ENCODE measurements around the gene PRUNE2. TPM values are rescaled to one million over a fixed set of nuclear protein-coding genes. Genes with fewer than 3 reads are reported as not detected.

The PRUNE2 gene
- total RNA-seq, 1 experiment from 2014 or later = 0.59 TPM

DNA sequence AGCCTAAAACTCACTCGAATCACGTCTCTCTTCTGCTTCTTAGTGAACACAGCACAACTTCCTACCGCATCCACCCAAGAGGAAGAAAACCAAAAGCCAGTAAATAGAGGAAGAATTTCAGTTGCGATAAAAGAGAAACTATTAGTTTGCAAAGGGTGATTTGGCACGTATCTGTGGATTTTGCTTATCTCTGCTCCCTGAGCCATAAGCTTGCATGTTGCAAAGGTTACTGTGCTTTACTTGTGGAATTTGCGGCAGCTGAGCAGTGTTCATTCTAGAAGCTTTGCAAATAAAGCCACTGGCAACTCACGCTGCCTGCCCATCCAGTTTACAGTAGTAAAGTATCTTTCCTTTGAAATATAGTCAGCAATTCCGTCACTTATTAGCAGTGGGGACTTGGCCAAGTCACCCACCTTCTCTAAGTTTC lies 290.7 kb downstream of the PRUNE2 start:
- no peaks in the 10 kb centered on the region for H3K9me2 ChIP-seq (ENCODE audit: insufficient read depth)
- H3K27me3 ChIP-seq (ENCODE audit: insufficient read depth, low read length) = peaks cover 43% of the 10 kb centered on the region
- H3K27ac ChIP-seq (ENCODE audit: low read depth, low read length) = no peak overlapping the region
- no peaks in the 10 kb centered on the region for H3K36me3 ChIP-seq (ENCODE audit: control insufficient read depth in 1 of 2, insufficient read depth in 2 of 2, low read length in 2 of 2)
- intact Hi-C loops (cut with micrococcal nuclease) = no loop called here
- POLR2A ChIA-PET = no interaction called here
- H4K20me1 ChIP-seq (ENCODE audit: insufficient read depth) = no peaks in the 10 kb centered on the region
- H3K4me3 ChIP-seq (replicated peaks in 1 of 2; ENCODE audit: low read depth in 1 of 2, low read length in 2 of 2) = no peak overlapping the region
- no peak overlapping the region for H3K9ac ChIP-seq (ENCODE audit: low read length)
- RAD21 ChIA-PET (ENCODE audit: low non-redundant PET in 1 of 2, low total read pairs in 2 of 2, uncharacterized antibody in 2 of 2, unreplicated experiment in 2 of 2) = no interaction called here
- BruUV-seq (replicated peaks) = no TSS peak
- no peak overlapping the region for H3K4me2 ChIP-seq (ENCODE audit: low read length)
- TF ChIP-seq, protein P1, sequence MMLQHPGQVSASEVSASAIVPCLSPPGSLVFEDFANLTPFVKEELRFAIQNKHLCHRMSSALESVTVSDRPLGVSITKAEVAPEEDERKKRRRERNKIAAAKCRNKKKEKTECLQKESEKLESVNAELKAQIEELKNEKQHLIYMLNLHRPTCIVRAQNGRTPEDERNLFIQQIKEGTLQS (IDR thresholded peaks at IDR 0.05) = no peak
- no peak for TF ChIP-seq SP1 (IDR thresholded peaks at IDR 0.05; ENCODE audit: low read depth)
- TF ChIP-seq, protein P2, sequence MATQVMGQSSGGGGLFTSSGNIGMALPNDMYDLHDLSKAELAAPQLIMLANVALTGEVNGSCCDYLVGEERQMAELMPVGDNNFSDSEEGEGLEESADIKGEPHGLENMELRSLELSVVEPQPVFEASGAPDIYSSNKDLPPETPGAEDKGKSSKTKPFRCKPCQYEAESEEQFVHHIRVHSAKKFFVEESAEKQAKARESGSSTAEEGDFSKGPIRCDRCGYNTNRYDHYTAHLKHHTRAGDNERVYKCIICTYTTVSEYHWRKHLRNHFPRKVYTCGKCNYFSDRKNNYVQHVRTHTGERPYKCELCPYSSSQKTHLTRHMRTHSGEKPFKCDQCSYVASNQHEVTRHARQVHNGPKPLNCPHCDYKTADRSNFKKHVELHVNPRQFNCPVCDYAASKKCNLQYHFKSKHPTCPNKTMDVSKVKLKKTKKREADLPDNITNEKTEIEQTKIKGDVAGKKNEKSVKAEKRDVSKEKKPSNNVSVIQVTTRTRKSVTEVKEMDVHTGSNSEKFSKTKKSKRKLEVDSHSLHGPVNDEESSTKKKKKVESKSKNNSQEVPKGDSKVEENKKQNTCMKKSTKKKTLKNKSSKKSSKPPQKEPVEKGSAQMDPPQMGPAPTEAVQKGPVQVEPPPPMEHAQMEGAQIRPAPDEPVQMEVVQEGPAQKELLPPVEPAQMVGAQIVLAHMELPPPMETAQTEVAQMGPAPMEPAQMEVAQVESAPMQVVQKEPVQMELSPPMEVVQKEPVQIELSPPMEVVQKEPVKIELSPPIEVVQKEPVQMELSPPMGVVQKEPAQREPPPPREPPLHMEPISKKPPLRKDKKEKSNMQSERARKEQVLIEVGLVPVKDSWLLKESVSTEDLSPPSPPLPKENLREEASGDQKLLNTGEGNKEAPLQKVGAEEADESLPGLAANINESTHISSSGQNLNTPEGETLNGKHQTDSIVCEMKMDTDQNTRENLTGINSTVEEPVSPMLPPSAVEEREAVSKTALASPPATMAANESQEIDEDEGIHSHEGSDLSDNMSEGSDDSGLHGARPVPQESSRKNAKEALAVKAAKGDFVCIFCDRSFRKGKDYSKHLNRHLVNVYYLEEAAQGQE (IDR thresholded peaks at IDR 0.05; ENCODE audit: low read depth) = no peak
- TF ChIP-seq, protein P3, sequence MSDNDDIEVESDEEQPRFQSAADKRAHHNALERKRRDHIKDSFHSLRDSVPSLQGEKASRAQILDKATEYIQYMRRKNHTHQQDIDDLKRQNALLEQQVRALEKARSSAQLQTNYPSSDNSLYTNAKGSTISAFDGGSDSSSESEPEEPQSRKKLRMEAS (IDR thresholded peaks at IDR 0.05) = no peak
- TF ChIP-seq ZFX (IDR thresholded peaks at IDR 0.05) = no peak
- no peak for TF ChIP-seq ZNF274 (IDR thresholded peaks at IDR 0.05; ENCODE audit: low read depth, low read length)
- H2AFZ ChIP-seq (ENCODE audit: low read depth, low read length, poor library complexity, severe bottlenecking) = no peak overlapping the region
- no peaks in the 10 kb centered on the region for H3K79me2 ChIP-seq (ENCODE audit: insufficient read depth, low read length)
- H3K4me1 ChIP-seq (ENCODE audit: control insufficient read depth in 1 of 2, insufficient read depth in 2 of 2, low read length in 2 of 2) = no peaks in the 10 kb centered on the region
- CTCF ChIA-PET = no interaction called here
- H3K9me3 ChIP-seq (ENCODE audit: control insufficient read depth in 1 of 2, insufficient read depth in 1 of 2, low read depth in 1 of 2, low read length in 2 of 2) = no peaks in the 10 kb centered on the region
- ATAC-seq = no peak
- DNase-seq (ENCODE audit: low read depth, low spot score) = no peak

DNA sequence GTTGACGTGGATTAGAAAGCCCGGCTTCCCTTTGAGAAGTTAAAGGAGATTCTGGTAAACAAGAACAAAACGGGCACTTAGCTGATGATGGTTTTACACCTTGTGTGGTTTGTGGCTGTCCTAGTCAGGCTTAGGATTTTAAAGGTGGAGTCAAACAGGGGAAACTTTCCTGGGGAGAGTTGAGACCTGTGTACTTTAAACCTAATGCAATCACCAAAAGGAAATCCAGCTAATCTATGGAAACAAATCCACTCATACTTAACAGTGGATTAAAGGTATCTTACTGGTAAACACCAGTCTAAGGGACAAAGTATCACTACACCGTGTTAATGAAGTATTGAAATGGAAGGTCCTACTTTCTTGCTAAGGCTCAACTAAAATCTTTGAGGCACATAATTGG lies 291.9 kb downstream of the PRUNE2 start:
- ChIA-PET POLR2A (no interaction called here), CTCF (no interaction called here), RAD21 (ENCODE audit: low non-redundant PET in 1 of 2, low total read pairs in 2 of 2, uncharacterized antibody in 2 of 2, unreplicated experiment in 2 of 2) (no interaction called here)
- Histone ChIP-seq H3K4me3 (replicated peaks in 1 of 2; ENCODE audit: low read depth in 1 of 2, low read length in 2 of 2) (no peak overlapping the region), H4K20me1 (ENCODE audit: insufficient read depth) (no peaks in the 10 kb centered on the region), H3K4me1 (ENCODE audit: control insufficient read depth in 1 of 2, insufficient read depth in 2 of 2, low read length in 2 of 2) (no peaks in the 10 kb centered on the region), H2AFZ (ENCODE audit: low read depth, low read length, poor library complexity, severe bottlenecking) (no peak overlapping the region), H3K4me2 (ENCODE audit: low read length) (no peak overlapping the region), H3K79me2 (ENCODE audit: insufficient read depth, low read length) (no peaks in the 10 kb centered on the region), H3K9me2 (ENCODE audit: insufficient read depth) (no peaks in the 10 kb centered on the region), H3K27me3 (ENCODE audit: insufficient read depth, low read length) (peaks cover 39% of the 10 kb centered on the region), H3K9me3 (ENCODE audit: control insufficient read depth in 1 of 2, insufficient read depth in 1 of 2, low read depth in 1 of 2, low read length in 2 of 2) (no peaks in the 10 kb centered on the region), H3K36me3 (ENCODE audit: control insufficient read depth in 1 of 2, insufficient read depth in 2 of 2, low read length in 2 of 2) (no peaks in the 10 kb centered on the region), H3K9ac (ENCODE audit: low read length) (no peak overlapping the region), H3K27ac (ENCODE audit: low read depth, low read length) (no peak overlapping the region)
- intact Hi-C loops (cut with micrococcal nuclease) = no loop called here
- ATAC-seq (no peak), DNase-seq (ENCODE audit: low read depth, low spot score) (no peak)
- no TSS peak for BruUV-seq (replicated peaks)
- TF ChIP-seq ZFX (IDR thresholded peaks at IDR 0.05) (no peak), SP1 (IDR thresholded peaks at IDR 0.05; ENCODE audit: low read depth) (no peak), POLR2AphosphoS5 (IDR thresholded peaks at IDR 0.05; ENCODE audit: low read depth, low read length) (no peak), CEBPB (IDR thresholded peaks at IDR 0.05; ENCODE audit: low read depth) (no peak), FOSL1 (IDR thresholded peaks at IDR 0.05; ENCODE audit: low read depth) (no peak), CTCF (IDR thresholded peaks at IDR 0.05 in 2 of 3, conservative IDR thresholded peaks at IDR 0.05 in 1 of 3; ENCODE audit: borderline replicate concordance in 1 of 3, insufficient read depth in 1 of 3, low read depth in 2 of 3, low read length in 2 of 3) (no peak), YY1 (IDR thresholded peaks at IDR 0.05; ENCODE audit: extremely low read depth, insufficient replicate concordance, low read depth, low read length) (no peak), RAD21 (IDR thresholded peaks at IDR 0.05; ENCODE audit: low read depth) (no peak), EGR1 (IDR thresholded peaks at IDR 0.05; ENCODE audit: low read depth) (no peak), CBX3 (IDR thresholded peaks at IDR 0.05; ENCODE audit: low read depth) (no peak)

Measured in HCT116 (cell line).